Esophagus (tissue), 2 donors: ENCODE data around the gene MOB2. TPM values are rescaled to one million over a fixed set of nuclear protein-coding genes. Genes with fewer than 3 reads are reported as not detected.
"Not testable (repeated sequence)": the region's sequence is repeated elsewhere in the genome, so short reads cannot be mapped to it uniquely, and the experiment has no call there.

Experiments used
- H3K27ac ChIP-seq, 2 donors: one replicate each; pipeline ENCODE4 v1.5.1; 2013; ENCODE audit warnings: low read depth in 2 of 2, mild to moderate bottlenecking in 2 of 2, inconsistent platforms in 1 of 2, low read length in 1 of 2, moderate library complexity in 1 of 2
- H3K27me3 ChIP-seq, 2 donors: one replicate each; pipeline ENCODE4 v1.6.1; 2013; ENCODE audit warnings: low read length in 2 of 2, control low read depth in 1 of 2, mild to moderate bottlenecking in 1 of 2; ENCODE audit not compliant: insufficient read depth in 2 of 2, control insufficient read depth in 1 of 2
- H3K36me3 ChIP-seq, 2 donors: one replicate each; pipeline ENCODE4 v1.6.1; 2013; ENCODE audit warnings: low read length in 1 of 2; ENCODE audit not compliant: control insufficient read depth in 2 of 2, insufficient read depth in 2 of 2
- H3K4me1 ChIP-seq, 2 donors: one replicate each; pipeline ENCODE4 v1.6.1; 2013; ENCODE audit warnings: low read length in 1 of 2; ENCODE audit not compliant: control insufficient read depth in 2 of 2, insufficient read depth in 2 of 2
- H3K4me3 ChIP-seq, 2 donors: one replicate each; pipeline ENCODE4 v1.5.1; 2013; ENCODE audit warnings: low read length in 2 of 2, mild to moderate bottlenecking in 2 of 2, low read depth in 1 of 2, moderate library complexity in 1 of 2
- H3K9me3 ChIP-seq, 2 donors: one replicate each; pipeline ENCODE4 v1.6.1; 2013; ENCODE audit warnings: mild to moderate bottlenecking in 2 of 2, low read depth in 1 of 2, low read length in 1 of 2, moderate library complexity in 1 of 2; ENCODE audit not compliant: control insufficient read depth in 2 of 2, insufficient read depth in 1 of 2
- whole genome bisulfite sequencing, 2 donors: extraction: QIAGEN DNeasy Blood & Tissue Kit; methylation state at CpG; one replicate each; pipeline ENCODE4 v1.1.7; 2013; 5-methylcytosine and 5-hydroxymethylcytosine counted together
- polyA plus RNA-seq, 2 donors: library from polyadenylated mRNA; stranded (reverse); fragments of 200-250 nt; gene quantifications; one replicate each; pipeline ENCODE4 v1.2.3, GENCODE V29; 2013
- donor health status: healthy with polysubstance abuse.
- donor health status: Bipolar disorder and iron deficiency.

Gene MOB2
- polyA plus RNA-seq, 2 donors = 33.2 to 43.8 TPM

DNA sequence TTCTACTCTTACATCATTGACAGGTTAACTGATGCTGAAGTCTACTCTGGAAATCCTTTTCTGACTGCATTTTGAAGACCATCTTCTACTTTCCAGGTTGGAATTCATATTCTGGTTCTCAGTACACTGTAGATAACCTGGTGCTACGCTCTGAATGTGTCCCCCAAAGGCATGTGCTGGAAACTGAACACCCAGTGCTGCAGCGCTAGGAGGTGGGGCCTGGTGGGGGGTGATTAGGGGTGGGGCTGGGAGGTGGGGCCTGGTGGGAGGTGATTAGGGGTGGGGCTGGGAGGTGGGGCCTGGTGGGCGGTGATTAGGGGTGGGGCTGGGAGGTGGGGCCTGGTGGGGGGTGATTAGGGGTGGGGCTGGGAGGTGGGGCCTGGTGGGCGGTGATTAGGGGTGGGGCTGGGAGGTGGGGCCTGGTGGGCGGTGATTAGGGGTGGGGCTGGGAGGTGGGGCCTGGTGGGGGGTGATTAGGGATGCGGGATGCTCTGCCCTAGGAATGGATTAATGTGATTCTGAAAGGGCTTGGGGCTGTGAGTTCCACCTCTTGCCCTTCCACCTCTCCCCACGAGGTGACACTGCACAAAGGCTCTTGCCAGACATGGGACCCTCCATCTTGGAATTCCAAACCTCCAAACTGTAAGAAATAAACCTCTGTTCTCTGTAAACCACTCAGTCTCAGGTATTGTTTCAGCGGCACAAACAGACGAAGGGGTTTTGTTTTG lies 26.1 kb upstream of the MOB2 start:
- WGBS, 2 donors = 69 to 74% methylated on average over 6 to 9 of the region's 9 CpGs
- H3K9me3 ChIP-seq, H3K27ac ChIP-seq, H3K27me3 ChIP-seq, H3K4me3 ChIP-seq: not testable (repeated sequence)
- Histone ChIP-seq H3K36me3 (peaks cover 2 to 12% of the 10 kb centered on the region in 2 donors), H3K4me1 (peaks cover 2 to 16% of the 10 kb centered on the region in 2 donors)

DNA sequence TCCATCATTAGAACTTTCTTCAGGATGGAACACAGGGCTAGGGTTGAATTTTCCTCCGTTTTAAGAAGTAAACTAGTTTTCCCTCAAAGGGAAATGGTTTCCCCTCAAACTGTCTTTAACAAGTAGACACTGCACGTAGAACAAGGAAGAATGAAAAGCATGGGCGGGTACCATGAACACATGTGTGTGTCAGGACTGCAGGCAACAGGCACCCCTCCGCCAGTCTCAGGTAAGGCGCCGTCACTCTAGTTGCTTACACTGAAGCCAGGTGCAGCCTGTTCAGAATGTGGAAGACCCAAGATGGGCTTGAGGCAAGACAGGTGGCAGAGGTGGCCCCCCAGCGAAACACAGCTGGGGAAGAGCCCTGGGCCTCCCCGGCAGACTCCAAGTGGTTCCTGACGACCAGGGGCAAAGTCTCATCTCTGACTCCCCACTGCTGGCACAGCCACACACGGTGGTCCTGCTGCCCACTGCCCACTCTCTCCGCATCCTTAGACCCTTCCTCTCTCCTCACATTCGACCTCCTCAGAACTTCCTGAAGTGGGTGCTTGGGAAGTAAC lies 25.4 kb upstream of the MOB2 start:
- Histone ChIP-seq H3K4me3 (no peak overlapping the region), H3K9me3 (no peaks in the 10 kb centered on the region), H3K4me1 (peaks cover 5 to 16% of the 10 kb centered on the region in 2 donors), H3K36me3 (peaks cover 2 to 12% of the 10 kb centered on the region in 2 donors), H3K27me3 (no peaks in the 10 kb centered on the region), H3K27ac (no peak overlapping the region)
- WGBS, 2 donors = 81 to 84% methylated on average over 12 of the region's 12 CpGs

DNA sequence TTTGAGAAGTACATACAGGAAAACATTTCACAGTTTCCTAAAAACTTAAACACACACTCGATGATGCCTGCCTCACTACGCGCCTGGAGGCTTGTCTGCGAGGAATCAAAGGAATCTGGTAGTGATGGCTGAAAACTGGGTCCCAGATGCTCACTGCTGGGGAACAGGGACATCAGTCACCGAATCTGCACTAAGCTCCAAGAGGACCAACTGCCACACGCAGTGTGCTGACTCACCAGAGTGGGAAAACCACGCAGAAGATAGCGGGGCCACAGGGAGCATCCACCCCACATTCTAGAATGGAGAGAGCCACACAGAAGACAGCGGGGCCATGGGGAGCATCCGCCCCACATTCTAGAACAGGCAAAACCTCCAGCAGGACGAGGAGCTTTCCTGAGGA lies 24.3 kb upstream of the MOB2 start:
- H3K9me3 ChIP-seq = no peaks in the 10 kb centered on the region
- WGBS, 2 donors = 80 to 84% methylated on average over 11 of the region's 11 CpGs
- peaks cover 5 to 15% of the 10 kb centered on the region in 2 donors for H3K4me1 ChIP-seq
- peaks cover 2 to 12% of the 10 kb centered on the region in 2 donors for H3K36me3 ChIP-seq
- H3K27ac ChIP-seq = no peak overlapping the region
- no peak overlapping the region for H3K4me3 ChIP-seq
- no peaks in the 10 kb centered on the region for H3K27me3 ChIP-seq

DNA sequence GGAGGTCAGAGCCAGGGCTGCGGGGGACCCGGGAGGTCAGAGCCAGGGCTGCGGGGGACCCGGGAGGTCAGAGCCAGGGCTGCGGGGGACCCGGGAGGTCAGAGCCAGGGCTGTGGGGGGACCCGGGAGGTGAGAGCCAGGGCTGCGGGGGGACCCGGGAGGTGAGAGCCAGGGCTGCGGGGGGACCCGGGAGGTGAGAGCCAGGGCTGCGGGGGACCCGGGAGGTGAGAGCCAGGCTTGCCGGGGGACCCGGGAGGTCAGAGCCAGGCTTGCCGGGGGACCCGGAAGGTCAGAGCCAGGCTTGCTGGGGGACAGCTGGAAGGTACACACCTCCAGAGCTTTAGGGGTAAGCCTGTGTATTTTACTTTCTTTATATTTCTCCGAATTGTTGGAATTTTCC lies 23.8 kb upstream of the MOB2 start:
- H3K4me1 ChIP-seq = peaks cover 5 to 10% of the 10 kb centered on the region in 2 donors
- not testable (repeated sequence) for H3K9me3 ChIP-seq
- WGBS, 2 donors = 76 to 78% methylated on average over 7 to 14 of the region's 18 CpGs

DNA sequence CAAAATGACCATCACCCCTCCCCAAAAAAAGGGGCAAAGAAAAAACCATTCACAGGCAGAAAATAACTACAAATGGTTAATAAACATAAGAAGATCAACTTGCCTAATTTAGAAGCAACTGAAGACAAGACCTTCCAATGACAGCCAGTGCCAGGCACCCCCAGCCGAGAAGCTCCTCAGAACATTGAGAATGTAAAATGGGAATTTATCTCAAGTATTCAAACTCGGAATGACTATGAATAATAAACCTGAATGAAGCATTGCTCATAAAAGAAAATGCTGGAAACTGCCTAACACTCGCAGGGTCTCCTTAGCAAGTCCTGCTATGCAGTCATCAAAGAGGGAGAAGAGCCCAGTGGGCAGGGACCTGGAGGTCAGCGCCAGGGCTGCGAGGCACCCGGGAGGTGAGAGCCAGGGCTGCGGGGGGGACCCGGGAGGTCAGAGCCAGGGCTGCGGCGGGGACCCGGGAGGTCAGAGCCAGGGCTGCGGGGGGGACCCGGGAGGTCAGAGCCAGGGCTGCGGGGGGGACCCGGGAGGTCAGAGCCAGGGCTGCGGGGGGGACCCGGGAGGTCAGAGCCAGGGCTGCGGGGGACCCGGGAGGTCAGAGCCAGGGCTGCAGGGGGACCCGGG lies 23.2 kb upstream of the MOB2 start:
- Histone ChIP-seq H3K36me3 (peaks cover 2 to 12% of the 10 kb centered on the region in 2 donors), H3K9me3 (no peaks in the 10 kb centered on the region), H3K27ac (no peak overlapping the region), H3K27me3 (no peaks in the 10 kb centered on the region), H3K4me3 (no peak overlapping the region), H3K4me1 (peaks cover 7% of the 10 kb centered on the region in 2 donors)
- 84 to 85% methylated on average over 12 to 20 of the region's 20 CpGs for WGBS, 2 donors

More for the DNA sequence above, 23.8 kb upstream of the MOB2 start:
- not testable (repeated sequence) for H3K4me3 ChIP-seq, H3K27ac ChIP-seq, H3K27me3 ChIP-seq
- peaks cover 2 to 12% of the 10 kb centered on the region in 2 donors for H3K36me3 ChIP-seq

DNA sequence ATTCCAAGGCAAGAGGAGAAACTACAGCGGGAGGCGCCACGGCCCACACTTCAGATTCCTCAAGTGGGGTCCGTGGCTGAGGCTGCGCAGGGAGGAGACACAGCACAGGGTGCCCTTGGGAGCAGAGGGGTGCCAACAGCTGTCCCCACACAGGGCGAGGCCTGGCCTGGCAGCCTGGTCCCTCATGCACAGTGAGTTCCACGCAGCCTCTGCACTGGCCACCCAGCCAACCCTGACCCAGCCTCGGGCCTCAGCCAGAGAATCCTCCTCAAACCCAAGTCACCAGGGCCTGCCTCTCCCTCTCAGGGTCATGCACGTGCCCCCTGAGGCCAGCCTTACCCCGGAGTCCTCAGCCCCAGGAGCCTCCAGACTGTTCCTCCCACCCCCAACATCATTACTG lies 22.4 kb upstream of the MOB2 start:
- Histone ChIP-seq H3K27ac (no peak overlapping the region), H3K27me3 (no peaks in the 10 kb centered on the region), H3K36me3 (peaks cover 2 to 11% of the 10 kb centered on the region in 2 donors), H3K9me3 (no peaks in the 10 kb centered on the region), H3K4me1 (peaks cover 7 to 12% of the 10 kb centered on the region in 2 donors), H3K4me3 (no peak overlapping the region)
- WGBS, 2 donors = 86 to 90% methylated on average over 10 of the region's 10 CpGs

DNA sequence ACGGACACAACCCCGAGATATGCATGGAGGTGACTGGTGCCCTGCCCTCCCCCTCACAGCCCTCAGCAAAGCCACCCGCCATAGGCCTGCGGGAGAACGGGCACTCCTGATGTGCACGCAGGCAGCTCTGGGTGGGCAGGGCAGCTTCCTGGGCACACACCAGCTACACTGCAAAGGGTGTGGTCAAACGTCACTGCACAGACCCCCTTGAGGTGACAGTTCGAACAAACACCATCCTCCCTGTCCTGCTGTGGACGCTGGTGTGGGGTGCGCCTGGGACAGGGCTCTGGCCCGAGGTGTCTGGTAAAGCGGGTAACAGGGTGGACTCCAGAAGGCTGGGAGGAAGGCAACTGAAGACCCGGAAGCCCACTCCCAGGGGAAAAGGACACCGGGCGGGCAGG lies 21.9 kb upstream of the MOB2 start:
- peaks cover 10 to 14% of the 10 kb centered on the region in 2 donors for H3K4me1 ChIP-seq

DNA sequence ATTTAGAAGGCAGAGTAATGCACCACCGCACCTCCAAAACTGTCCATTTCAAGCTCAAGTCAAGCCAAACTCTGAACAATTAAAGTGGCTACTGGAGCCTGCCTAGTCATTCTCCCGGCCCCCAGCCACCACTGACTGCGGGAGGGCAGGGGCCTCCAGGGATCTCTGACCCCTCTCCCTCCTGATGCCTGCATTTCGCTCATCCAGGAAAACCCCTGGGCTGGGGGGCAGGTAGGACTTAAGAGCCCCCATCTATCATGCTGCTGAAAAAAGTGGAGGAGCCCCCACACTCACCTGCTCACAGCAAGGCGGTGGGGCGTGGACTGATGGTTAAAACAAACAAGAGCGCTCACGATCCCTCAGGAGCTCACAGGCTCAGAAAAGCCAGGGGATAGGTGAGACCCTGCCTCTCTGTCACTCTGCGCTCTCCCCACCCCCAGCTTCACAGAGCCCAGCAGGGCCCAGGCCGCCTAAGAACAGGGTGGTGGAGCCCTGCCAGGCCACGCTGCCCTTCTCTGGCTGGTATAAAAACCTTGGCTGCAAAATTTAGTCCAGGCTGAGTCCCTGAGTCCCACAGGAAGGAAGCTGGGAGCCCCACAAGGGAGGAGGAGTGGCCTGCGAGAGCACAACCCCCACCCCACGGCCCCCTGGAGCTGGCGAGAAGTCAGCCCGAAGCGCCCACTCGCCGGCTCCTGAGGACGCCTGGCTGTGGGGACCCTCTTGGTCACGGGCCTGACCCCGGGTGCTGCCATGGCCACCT lies 21.0 kb upstream of the MOB2 start:
- Histone ChIP-seq H3K4me3 (no peak overlapping the region), H3K27me3 (no peaks in the 10 kb centered on the region), H3K27ac (no peak overlapping the region), H3K36me3 (peaks cover 2 to 5% of the 10 kb centered on the region in 2 donors), H3K9me3 (no peaks in the 10 kb centered on the region), H3K4me1 (peaks cover 16 to 20% of the 10 kb centered on the region in 2 donors)
- 70 to 72% methylated on average over 21 of the region's 21 CpGs for WGBS, 2 donors

More for the DNA sequence above, 21.9 kb upstream of the MOB2 start:
- H3K36me3 ChIP-seq = peaks cover 2 to 7% of the 10 kb centered on the region in 2 donors
- H3K27me3 ChIP-seq = no peaks in the 10 kb centered on the region
- H3K9me3 ChIP-seq = no peaks in the 10 kb centered on the region
- no peak overlapping the region for H3K27ac ChIP-seq
- H3K4me3 ChIP-seq = no peak overlapping the region
- 73 to 84% methylated on average over 15 of the region's 15 CpGs for WGBS, 2 donors

DNA sequence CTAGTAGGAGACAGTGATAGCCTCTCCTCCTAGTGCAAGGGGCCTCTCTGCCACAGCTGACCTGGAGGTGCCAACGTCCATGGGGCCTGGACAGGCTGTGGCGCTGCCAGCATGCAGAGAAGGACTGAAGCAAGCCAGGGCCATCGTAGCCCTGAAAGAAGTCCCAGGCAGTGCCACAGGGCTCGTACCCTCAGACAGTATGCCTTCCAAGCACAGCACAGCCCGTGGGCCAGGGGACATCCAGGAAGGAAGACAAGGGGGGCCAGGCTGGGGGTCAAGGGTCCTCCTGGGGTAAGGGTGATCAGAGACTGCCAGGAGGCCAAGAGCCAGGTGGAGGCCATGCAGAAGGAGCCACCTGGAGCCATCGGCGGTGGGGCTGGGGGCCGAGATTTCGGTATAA lies 20.4 kb upstream of the MOB2 start:
- H3K27me3 ChIP-seq = no peaks in the 10 kb centered on the region
- H3K36me3 ChIP-seq = peaks cover 2 to 5% of the 10 kb centered on the region in 2 donors
- H3K27ac ChIP-seq = no peak overlapping the region
- WGBS, 2 donors = 88 to 90% methylated on average over 9 of the region's 9 CpGs
- H3K4me3 ChIP-seq = no peak overlapping the region
- no peaks in the 10 kb centered on the region for H3K9me3 ChIP-seq
- peaks cover 18 to 22% of the 10 kb centered on the region in 2 donors for H3K4me1 ChIP-seq
